HL-60 (cell line): ENCODE measurements around the gene TROAP.
"Not testable (repeated sequence)": the region's sequence is repeated elsewhere in the genome, so short reads cannot be mapped to it uniquely, and the experiment has no call there.

Experiments
- GABPA ChIP-seq: IDR thresholded peaks from 2 replicates; pipeline ENCODE4 v1.6.1; 2012; ENCODE audit warnings: low read depth
- POLR2AphosphoS5 ChIP-seq: IDR thresholded peaks from 2 replicates; pipeline ENCODE4 v1.6.1; 2012; ENCODE audit warnings: low read depth
- SPI1 ChIP-seq: IDR thresholded peaks from 2 replicates; pipeline ENCODE4 v1.6.1; 2012; ENCODE audit warnings: low read depth, mild to moderate bottlenecking, borderline replicate concordance
- TF ChIP-seq, protein P1 (sequence below): IDR thresholded peaks from one replicate; pipeline ENCODE4 v1.5.1; 2011; ENCODE audit warnings: low read length, control low read depth, inconsistent platforms; ENCODE audit not compliant: insufficient read depth
- TF ChIP-seq, protein P2 (sequence below): IDR thresholded peaks from 2 replicates; pipeline ENCODE4 v1.6.1; 2012; ENCODE audit warnings: low read depth; ENCODE audit not compliant: insufficient replicate concordance

DNA sequence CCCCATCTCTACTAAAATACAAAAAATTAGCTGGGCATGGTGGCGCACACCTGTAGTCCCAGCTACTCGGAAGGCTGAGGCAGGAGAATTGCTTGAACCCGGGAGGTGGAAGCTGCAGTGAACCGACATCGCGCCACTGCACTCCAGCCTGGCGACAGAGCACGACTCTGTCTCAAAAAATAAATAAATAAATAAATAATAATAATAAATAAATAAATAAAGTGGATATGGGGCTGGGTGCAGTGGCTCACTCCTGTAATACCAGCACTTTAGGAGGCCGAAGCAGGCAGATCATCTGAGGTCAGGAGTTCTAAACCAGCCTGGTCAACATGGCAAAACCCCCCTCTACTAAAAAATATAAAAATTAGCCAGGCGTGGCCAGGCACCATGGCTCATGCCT lies 5.9 kb upstream of the TROAP start:
- TF ChIP-seq, protein P1, sequence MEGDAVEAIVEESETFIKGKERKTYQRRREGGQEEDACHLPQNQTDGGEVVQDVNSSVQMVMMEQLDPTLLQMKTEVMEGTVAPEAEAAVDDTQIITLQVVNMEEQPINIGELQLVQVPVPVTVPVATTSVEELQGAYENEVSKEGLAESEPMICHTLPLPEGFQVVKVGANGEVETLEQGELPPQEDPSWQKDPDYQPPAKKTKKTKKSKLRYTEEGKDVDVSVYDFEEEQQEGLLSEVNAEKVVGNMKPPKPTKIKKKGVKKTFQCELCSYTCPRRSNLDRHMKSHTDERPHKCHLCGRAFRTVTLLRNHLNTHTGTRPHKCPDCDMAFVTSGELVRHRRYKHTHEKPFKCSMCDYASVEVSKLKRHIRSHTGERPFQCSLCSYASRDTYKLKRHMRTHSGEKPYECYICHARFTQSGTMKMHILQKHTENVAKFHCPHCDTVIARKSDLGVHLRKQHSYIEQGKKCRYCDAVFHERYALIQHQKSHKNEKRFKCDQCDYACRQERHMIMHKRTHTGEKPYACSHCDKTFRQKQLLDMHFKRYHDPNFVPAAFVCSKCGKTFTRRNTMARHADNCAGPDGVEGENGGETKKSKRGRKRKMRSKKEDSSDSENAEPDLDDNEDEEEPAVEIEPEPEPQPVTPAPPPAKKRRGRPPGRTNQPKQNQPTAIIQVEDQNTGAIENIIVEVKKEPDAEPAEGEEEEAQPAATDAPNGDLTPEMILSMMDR = not testable (repeated sequence)
- not testable (repeated sequence) for TF ChIP-seq POLR2AphosphoS5, SPI1, GABPA
- TF ChIP-seq, protein P2, sequence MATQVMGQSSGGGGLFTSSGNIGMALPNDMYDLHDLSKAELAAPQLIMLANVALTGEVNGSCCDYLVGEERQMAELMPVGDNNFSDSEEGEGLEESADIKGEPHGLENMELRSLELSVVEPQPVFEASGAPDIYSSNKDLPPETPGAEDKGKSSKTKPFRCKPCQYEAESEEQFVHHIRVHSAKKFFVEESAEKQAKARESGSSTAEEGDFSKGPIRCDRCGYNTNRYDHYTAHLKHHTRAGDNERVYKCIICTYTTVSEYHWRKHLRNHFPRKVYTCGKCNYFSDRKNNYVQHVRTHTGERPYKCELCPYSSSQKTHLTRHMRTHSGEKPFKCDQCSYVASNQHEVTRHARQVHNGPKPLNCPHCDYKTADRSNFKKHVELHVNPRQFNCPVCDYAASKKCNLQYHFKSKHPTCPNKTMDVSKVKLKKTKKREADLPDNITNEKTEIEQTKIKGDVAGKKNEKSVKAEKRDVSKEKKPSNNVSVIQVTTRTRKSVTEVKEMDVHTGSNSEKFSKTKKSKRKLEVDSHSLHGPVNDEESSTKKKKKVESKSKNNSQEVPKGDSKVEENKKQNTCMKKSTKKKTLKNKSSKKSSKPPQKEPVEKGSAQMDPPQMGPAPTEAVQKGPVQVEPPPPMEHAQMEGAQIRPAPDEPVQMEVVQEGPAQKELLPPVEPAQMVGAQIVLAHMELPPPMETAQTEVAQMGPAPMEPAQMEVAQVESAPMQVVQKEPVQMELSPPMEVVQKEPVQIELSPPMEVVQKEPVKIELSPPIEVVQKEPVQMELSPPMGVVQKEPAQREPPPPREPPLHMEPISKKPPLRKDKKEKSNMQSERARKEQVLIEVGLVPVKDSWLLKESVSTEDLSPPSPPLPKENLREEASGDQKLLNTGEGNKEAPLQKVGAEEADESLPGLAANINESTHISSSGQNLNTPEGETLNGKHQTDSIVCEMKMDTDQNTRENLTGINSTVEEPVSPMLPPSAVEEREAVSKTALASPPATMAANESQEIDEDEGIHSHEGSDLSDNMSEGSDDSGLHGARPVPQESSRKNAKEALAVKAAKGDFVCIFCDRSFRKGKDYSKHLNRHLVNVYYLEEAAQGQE = not testable (repeated sequence)
